HG02938 (cell line): ENCODE data around the gene CHMP6.
"Not testable (repeated sequence)": the region's sequence is repeated elsewhere in the genome, so short reads cannot be mapped to it uniquely, and the experiment has no call there.

Source experiments
- ATAC-seq: cut with Tn5 transposase; IDR thresholded peaks from one replicate; pipeline ENCODE4 v1.9.1; 2021; ENCODE audit warnings: mild to moderate bottlenecking, moderate library complexity; ENCODE audit not compliant: unreplicated experiment

CHMP6 gene

GRCh38 chr17:81010935-81011334, 19.3 kb downstream of the CHMP6 start:
- ATAC-seq = no peak

- no peak for ATAC-seq
These were observed 20.3 kb downstream of the CHMP6 start for GRCh38 chr17:81011951-81012350.

GRCh38 chr17:81012574-81013447, 21.2 kb downstream of the CHMP6 start:
- no peak for ATAC-seq

- no peak for ATAC-seq
These were observed 22.0 kb downstream of the CHMP6 start for GRCh38 chr17:81013642-81014041.

GRCh38 chr17:81015136-81015535, 23.5 kb downstream of the CHMP6 start:
- ATAC-seq = no peak

- ATAC-seq = no peak
These were observed 24.9 kb downstream of the CHMP6 start for GRCh38 chr17:81016575-81016974.

GRCh38 chr17:81017330-81017729, 25.7 kb downstream of the CHMP6 start:
- ATAC-seq = not testable (repeated sequence)

GRCh38 chr17:81018044-81018802, 26.6 kb downstream of the CHMP6 start:
- no peak for ATAC-seq

GRCh38 chr17:81019563-81020442, 28.2 kb downstream of the CHMP6 start:
- no peak for ATAC-seq

- ATAC-seq = no peak
These were observed 28.8 kb downstream of the CHMP6 start for GRCh38 chr17:81020443-81020766.

- ATAC-seq = no peak
These were observed 29.3 kb downstream of the CHMP6 start for GRCh38 chr17:81020767-81021497.

GRCh38 chr17:81021531-81022343, 30.1 kb downstream of the CHMP6 start:
- no peak for ATAC-seq

GRCh38 chr17:81022344-81022676, 30.7 kb downstream of the CHMP6 start:
- no peak for ATAC-seq

- ATAC-seq = no peak
These were observed 33.6 kb downstream of the CHMP6 start for GRCh38 chr17:81025065-81025740.

GRCh38 chr17:81025741-81026129, 34.1 kb downstream of the CHMP6 start:
- no peak for ATAC-seq

- no peak for ATAC-seq
These were observed 34.8 kb downstream of the CHMP6 start for GRCh38 chr17:81026266-81027036.

GRCh38 chr17:81027038-81027437, 35.4 kb downstream of the CHMP6 start:
- no peak for ATAC-seq
